HG03108 (cell line): Measurements from ENCODE around the gene ARHGAP15.
A peak's percentile ranks its signal among the peaks of the same experiment; 100 is the strongest.

Experiments
- ATAC-seq: cut with Tn5 transposase; IDR thresholded peaks from one replicate; pipeline ENCODE4 v1.9.1; 2021; ENCODE audit warnings: moderate library complexity; ENCODE audit not compliant: unreplicated experiment

The ARHGAP15 gene

DNA sequence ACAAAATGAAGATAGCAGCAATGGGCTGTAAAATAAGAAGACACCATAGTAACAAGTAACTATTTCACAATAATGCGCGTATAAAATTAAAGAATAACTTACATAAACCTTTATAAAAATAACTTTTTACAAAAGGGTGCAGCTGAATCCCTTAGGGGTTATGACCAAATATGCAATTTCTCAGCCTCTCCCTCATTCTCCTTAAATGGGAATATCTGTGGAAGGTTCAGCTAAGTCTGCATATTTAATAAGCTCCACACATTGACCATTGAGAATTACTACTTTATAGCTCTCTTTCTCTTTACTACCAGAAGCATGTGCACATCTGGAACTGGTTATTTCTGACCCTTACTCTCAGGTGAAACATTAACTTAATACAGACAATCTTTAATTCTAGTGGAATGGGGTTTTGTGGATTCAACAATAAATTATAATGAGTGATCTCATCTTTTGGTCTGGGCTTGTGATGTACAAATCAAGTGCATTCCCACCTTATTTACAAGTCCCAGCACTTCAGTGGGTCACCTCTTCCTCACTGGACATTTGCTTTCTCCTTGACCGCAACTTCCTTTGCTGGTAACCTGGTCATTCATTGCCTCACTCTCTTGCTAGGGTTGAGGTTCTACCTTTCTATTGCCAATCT is 15.7 kb downstream of the ARHGAP15 start:
- no peak for ATAC-seq

GRCh38 chr2:143146366-143146765 is 17.1 kb downstream of the ARHGAP15 start:
- no peak for ATAC-seq

DNA sequence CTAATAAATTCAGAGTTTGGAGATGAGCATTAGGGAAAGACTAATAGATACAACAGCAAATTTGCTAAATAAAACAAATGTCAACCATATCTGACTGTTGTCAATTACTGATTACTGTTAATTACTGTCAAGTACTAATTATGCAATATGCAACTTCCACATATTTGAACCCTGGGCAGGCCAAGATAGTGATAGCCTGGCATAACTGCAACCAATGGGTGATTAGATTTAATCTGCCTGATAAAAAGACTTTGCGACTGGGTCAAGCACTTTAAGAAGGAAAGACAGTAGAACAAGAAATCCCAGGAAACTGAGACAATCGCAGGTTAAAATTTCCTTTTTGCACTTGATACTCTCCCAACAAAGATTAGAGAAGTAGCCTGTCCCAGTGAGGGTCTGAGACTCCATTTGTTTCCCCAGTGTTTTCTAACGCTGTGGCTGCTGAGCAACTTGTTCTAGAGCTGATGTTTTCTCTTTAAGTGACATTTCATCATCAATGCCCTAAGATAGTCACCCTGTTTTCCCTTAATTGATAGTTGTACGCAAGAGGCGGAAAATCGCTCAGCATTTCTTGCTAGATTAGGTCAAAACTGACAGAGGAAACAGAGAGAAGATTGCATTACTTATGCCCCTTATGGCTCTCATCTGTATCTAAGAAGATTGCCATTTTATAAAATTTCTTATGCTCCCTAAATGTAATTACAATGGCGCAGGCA is 17.8 kb downstream of the ARHGAP15 start:
- no peak for ATAC-seq

DNA sequence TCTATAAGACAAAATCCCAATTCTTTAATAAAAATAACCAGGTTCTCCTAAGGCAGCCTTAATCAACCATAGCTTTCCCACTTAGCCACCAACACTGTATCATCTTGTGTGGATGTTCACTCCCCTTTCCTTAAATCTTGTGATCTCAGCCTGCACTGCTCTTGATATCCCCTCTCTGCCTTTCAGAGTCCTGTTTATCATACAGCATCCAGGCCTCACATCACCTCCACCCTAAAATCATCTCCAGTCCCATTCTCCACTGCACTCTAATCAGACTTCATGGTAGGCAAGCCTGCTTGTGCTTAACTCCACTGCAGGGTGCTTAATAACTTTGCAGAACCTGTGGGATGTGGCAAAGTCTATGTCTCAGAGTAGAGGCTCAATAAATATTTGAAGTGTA is 18.8 kb downstream of the ARHGAP15 start:
- no peak for ATAC-seq

DNA sequence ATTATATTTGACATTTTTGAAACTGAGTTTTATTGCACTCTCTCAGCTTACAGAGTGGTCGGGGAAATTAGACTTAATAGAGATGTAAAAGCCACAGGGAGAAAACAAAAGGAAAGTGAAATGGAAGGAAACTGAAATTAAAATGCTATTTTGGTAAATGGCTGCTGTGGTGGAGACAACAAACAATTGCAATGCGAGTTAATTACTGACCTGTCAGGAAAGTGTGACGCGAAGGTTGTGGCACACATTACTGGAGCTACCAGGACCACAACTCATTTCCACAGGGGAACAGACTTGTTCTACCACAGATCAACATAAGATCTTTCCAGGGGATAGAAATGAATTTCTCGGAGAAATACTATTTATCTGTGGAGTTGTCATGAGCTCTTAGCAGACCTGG is 19.5 kb downstream of the ARHGAP15 start:
- peak; percentile 38 for ATAC-seq

- peak; percentile 56 for ATAC-seq
Measured at GRCh38 chr2:143150287-143150686, 21.1 kb downstream of the ARHGAP15 start.

GRCh38 chr2:143151111-143151752 is 22.0 kb downstream of the ARHGAP15 start:
- ATAC-seq: no peak

DNA sequence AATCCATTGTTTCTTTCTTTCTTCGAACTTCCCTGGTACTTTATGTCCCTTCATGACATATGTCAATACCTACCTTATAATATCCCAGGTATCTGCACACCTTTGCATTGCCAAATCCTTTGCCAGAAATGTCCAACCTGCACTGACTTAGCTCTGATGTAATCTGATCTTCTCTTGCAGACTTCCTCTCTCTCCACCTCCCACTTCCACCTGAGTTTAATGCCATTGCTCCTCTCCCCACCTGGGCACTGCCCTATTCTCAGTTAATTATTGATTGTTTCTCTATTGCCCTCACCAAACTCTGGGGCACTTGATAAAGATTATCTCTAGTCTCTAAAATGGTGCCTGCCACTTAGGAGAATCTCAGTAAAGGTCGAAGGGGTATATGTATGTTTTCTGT is 23.0 kb downstream of the ARHGAP15 start:
- no peak for ATAC-seq

- no peak for ATAC-seq
Measured at GRCh38 chr2:143152637-143153036, 23.4 kb downstream of the ARHGAP15 start.

- ATAC-seq: no peak
Measured at GRCh38 chr2:143155661-143156060, 26.4 kb downstream of the ARHGAP15 start.

DNA sequence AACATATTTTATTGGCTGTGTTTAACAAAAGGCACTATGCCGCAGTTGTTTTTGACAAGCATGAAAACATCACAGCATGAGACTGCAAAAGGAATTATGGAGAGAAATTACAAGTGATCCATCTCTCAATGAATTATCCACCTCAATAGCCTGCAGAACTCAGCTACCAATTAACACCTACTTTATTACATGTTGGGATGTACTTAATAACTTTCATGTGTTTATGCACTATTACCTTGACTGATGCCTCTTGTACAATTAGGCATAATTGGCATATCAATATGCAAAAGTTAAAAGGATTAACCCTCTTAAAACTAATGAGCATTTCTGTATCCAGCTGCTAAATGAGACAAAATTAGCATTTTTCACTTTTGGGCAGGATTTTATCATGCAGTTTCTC is 27.8 kb downstream of the ARHGAP15 start:
- no peak for ATAC-seq

- ATAC-seq: no peak
Measured at GRCh38 chr2:143157418-143157817, 28.2 kb downstream of the ARHGAP15 start.

DNA sequence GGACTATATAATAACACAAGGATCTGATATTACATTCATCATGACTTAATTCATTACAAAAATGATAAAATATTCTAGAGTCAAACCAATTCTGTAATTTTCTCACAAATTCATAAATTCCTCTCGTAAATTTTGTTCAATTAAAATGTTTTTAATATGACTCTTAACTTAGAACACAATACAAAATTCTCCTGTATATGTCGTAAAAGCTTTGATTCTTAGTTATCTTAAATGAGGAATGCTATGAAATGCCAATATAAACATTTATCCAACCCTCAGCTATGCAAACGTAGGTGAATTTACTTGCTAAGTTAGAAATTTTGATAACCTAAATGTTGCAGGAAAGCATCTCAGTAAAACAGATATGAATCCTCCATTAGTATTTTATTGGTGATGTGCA is 28.9 kb downstream of the ARHGAP15 start:
- no peak for ATAC-seq

DNA sequence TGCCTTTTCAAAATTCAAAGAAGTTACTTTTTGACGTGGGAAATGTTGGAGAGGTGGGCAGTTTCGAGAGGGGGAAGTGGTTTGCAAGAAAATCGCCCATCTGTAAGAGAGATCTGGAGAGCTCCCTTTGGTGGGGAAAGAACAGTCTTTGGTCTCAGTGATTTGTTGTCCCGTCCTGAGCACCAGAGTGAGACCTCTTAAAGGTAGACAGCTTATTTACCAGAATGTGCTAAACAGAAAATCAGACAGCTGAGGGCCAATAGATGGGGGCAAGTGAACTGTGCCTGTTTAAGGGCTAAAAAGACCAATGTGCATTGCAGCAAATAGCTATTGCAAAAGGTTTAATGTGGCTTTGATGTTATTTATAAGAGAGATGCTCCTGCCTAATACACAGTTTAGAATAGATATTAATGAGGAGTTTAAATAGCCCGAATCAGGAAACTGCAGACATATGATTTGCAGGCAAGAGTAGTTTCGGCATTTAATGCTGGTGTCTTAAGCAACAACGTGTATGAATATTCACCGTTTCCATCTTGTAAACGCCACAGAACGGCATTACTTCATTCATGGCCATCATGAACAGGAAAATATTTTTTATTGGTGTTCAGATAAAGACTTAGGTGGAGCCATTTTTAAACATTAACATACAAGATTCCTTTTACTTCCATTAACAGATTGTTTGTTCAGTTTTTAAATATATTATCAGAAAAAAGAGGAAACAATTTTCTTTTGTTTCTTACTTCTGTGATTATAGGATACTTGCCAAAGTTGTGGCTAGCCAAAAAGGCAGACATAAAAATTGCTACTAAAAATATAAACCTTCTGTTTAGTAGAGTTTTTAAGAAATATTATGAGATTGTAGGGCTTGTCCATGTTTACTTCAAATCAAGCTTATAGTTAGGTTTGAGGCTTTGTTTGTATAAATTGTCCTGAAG is 29.6 kb downstream of the ARHGAP15 start:
- peak; percentile 58 for ATAC-seq

- no peak for ATAC-seq
Measured at GRCh38 chr2:143159486-143159840, 30.2 kb downstream of the ARHGAP15 start.

GRCh38 chr2:143160732-143161707 is 31.8 kb downstream of the ARHGAP15 start:
- ATAC-seq: no peak

- ATAC-seq: peak; percentile 68
Measured at GRCh38 chr2:143162123-143162837, 33.1 kb downstream of the ARHGAP15 start.

- no peak for ATAC-seq
Measured at GRCh38 chr2:143162997-143163396, 33.8 kb downstream of the ARHGAP15 start.

DNA sequence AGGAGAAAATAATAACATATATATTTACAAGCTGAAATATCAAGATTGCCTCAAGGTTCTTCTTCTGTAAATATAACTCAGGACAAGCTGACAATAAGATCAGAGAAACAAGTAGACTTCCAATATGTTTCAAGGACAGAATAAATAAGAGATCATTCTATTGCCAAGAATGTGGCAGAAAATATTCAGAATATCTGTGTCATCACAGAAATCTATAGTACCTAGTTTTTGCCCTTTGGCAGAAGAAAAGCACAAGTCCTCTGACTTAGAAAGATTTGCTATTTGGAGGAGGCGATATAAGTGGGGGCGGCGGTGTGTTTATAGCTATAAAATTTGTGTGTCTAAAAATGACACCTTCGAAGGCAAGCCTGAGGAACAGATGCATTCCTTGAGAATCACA is 34.3 kb downstream of the ARHGAP15 start:
- ATAC-seq: no peak
